PFSK-1 (cell line): ENCODE measurements around the gene HIRA.

ENCODE experiments used
- POLR2AphosphoS5 ChIP-seq: IDR thresholded peaks from 2 replicates; pipeline ENCODE4 v1.6.1; 2012; ENCODE audit warnings: low read depth, mild to moderate bottlenecking, control low read depth, low read length, moderate library complexity
- REST ChIP-seq, 2 experiments: IDR thresholded peaks; 2 replicates each; pipeline versions ENCODE4 v1.6.1 to v1.8.0; 2011 to 2012; ENCODE audit warnings: low read depth in 2 of 2, low read length in 2 of 2, control low read depth in 1 of 2, inconsistent platforms in 1 of 2, mild to moderate bottlenecking in 1 of 2, moderate library complexity in 1 of 2; ENCODE audit not compliant: insufficient read depth in 1 of 2
- TAF1 ChIP-seq: IDR thresholded peaks from 2 replicates; pipeline ENCODE4 v1.6.1; 2012; ENCODE audit warnings: low read length, control low read depth, borderline replicate concordance; ENCODE audit not compliant: insufficient read depth

GRCh38 chr22:19449422-19449767 lies 17.9 kb upstream of the HIRA start:
- TF ChIP-seq REST (IDR thresholded peaks at IDR 0.05; ENCODE audit: insufficient read depth in 1 of 2, low read depth in 2 of 2, low read length in 2 of 2), result no peak
- TF ChIP-seq TAF1, result no peak
- no peak for TF ChIP-seq POLR2AphosphoS5
